Caco-2 (cell line): ENCODE data around the gene RXRA. TPM values are rescaled to one million over a fixed set of nuclear protein-coding genes. Genes with fewer than 3 reads are reported as not detected.

Source experiments
- BruUV-seq: library from RNA; stranded (reverse); fragments of 400-500 nt; replicated peaks from 2 replicates; lab custom pipeline; 2021; lab: Mats Ljungman, UMichigan
- CTCF ChIA-PET: fragments of 300-600 bp; sonication (Branson Sonifier 250); formaldehyde crosslinking; loops from one replicate; lab custom pipeline; 2022; ENCODE audit warnings: antibody characterized with exemption; lab: Charles Lee
- POLR2A ChIA-PET: fragments of 300-600 bp; sonication (Branson Sonifier 250); formaldehyde crosslinking; loops from one replicate; lab custom pipeline; 2022; ENCODE audit warnings: antibody characterized with exemption; lab: Charles Lee
- DNase-seq, 2 experiments: peaks; one replicate each; pipeline versions ENCODE4 v3.0.0 to v3.0.0-alpha.2; 2020 to 2022
- H3K27me3 ChIP-seq: replicated peaks from 2 replicates; pipeline ENCODE4 v1.6.0; 2011; ENCODE audit warnings: low read length; ENCODE audit not compliant: control insufficient read depth, insufficient read depth
- H3K36me3 ChIP-seq: 2 replicates; pipeline ENCODE4 v1.5.1; 2011; ENCODE audit warnings: low read length; ENCODE audit not compliant: control insufficient read depth, insufficient read depth
- H3K4me1 ChIP-seq: fragments of 250-450 bp; sonication (Bioruptor Pico); 2 replicates; pipeline ENCODE4 v1.5.1; 2020; ENCODE audit warnings: mild to moderate bottlenecking
- H3K4me3 ChIP-seq: 2 replicates; pipeline ENCODE4 v1.5.1; 2011; ENCODE audit warnings: low read depth, mild to moderate bottlenecking, control low read depth, low read length
- H3K9me3 ChIP-seq: fragments of 250-450 bp; sonication (Bioruptor Pico); 2 replicates; pipeline ENCODE4 v1.5.1; 2020; ENCODE audit warnings: mild to moderate bottlenecking, moderate library complexity
- H3K27ac Mint-ChIP-seq: one replicate; pipeline ENCODE4 v1.8.0; 2022; ENCODE audit warnings: mixed read lengths; ENCODE audit not compliant: unreplicated experiment
- H3K27me3 Mint-ChIP-seq: one replicate; pipeline ENCODE4 v1.8.0; 2022; ENCODE audit warnings: mixed read lengths; ENCODE audit not compliant: insufficient read depth, unreplicated experiment
- H3K36me3 Mint-ChIP-seq: one replicate; pipeline ENCODE4 v1.8.0; 2022; ENCODE audit warnings: mild to moderate bottlenecking, mixed read lengths; ENCODE audit not compliant: insufficient read depth, unreplicated experiment
- H3K4me1 Mint-ChIP-seq: one replicate; pipeline ENCODE4 v1.8.0; 2022; ENCODE audit warnings: low read depth, mixed read lengths; ENCODE audit not compliant: unreplicated experiment
- H3K4me3 Mint-ChIP-seq: one replicate; pipeline ENCODE4 v1.8.0; 2022; ENCODE audit warnings: mild to moderate bottlenecking, moderate library complexity, mixed read lengths; ENCODE audit not compliant: unreplicated experiment
- H3K9me3 Mint-ChIP-seq: one replicate; pipeline ENCODE4 v1.8.0; 2022; ENCODE audit warnings: mixed read lengths; ENCODE audit not compliant: unreplicated experiment
- intact Hi-C: fragments of 100-400 bp; cut with micrococcal nuclease; formaldehyde crosslinking; loops from one replicate; pipeline ENCODE4 v1.10.0; 2022; ENCODE audit not compliant: unreplicated experiment
- total RNA-seq: library from RNA; stranded (reverse); gene quantifications from 2 replicates; pipeline ENCODE4 v1.2.3, GENCODE V29; 2022
- TF ChIP-seq, protein P1 (sequence below), 2 experiments: fragments of 200-600 bp in 1 of 2; IDR thresholded peaks; 1 replicate in 1 of 2; 2 replicates in 1 of 2; pipeline versions ENCODE4 v1.5.1 to v1.8.0; 2011 to 2022; ENCODE audit warnings: antibody characterized with exemption in 1 of 2, control low read depth in 1 of 2, inconsistent platforms in 1 of 2, low read depth in 1 of 2, low read length in 1 of 2, mild to moderate bottlenecking in 1 of 2, moderate library complexity in 1 of 2; ENCODE audit not compliant: insufficient read depth in 1 of 2, severe bottlenecking in 1 of 2, unreplicated experiment in 1 of 2

RXRA gene
- total RNA-seq, 1 experiment from 2014 or later: 69.1 TPM

- no peak overlapping the region for H3K4me3 ChIP-seq
- DNase-seq: no peak
- ChIA-PET CTCF (interaction anchor here (1.5 kb wide), 1 partner anchor 15 kb away, joined by 4 read pairs; no protein-coding TSS in a partner anchor), POLR2A (no interaction called here)
- no peaks in the 10 kb centered on the region for H3K27me3 ChIP-seq
- TF ChIP-seq, protein P1, sequence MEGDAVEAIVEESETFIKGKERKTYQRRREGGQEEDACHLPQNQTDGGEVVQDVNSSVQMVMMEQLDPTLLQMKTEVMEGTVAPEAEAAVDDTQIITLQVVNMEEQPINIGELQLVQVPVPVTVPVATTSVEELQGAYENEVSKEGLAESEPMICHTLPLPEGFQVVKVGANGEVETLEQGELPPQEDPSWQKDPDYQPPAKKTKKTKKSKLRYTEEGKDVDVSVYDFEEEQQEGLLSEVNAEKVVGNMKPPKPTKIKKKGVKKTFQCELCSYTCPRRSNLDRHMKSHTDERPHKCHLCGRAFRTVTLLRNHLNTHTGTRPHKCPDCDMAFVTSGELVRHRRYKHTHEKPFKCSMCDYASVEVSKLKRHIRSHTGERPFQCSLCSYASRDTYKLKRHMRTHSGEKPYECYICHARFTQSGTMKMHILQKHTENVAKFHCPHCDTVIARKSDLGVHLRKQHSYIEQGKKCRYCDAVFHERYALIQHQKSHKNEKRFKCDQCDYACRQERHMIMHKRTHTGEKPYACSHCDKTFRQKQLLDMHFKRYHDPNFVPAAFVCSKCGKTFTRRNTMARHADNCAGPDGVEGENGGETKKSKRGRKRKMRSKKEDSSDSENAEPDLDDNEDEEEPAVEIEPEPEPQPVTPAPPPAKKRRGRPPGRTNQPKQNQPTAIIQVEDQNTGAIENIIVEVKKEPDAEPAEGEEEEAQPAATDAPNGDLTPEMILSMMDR (IDR thresholded peaks at IDR 0.05; ENCODE audit: insufficient read depth in 1 of 2, low read depth in 1 of 2, low read length in 1 of 2, severe bottlenecking in 1 of 2, unreplicated experiment in 1 of 2): no peak
- Mint-ChIP-seq H3K4me3 (no peak overlapping the region), H3K9me3 (no peaks in the 10 kb centered on the region), H3K36me3 (peaks cover 21% of the 10 kb centered on the region), H3K27me3 (no peaks in the 10 kb centered on the region), H3K4me1 (peaks cover 12% of the 10 kb centered on the region), H3K27ac (no peak overlapping the region)
- no TSS peak for BruUV-seq
- H3K36me3 ChIP-seq: no peaks in the 10 kb centered on the region
- peaks cover 5% of the 10 kb centered on the region; the same call in 1 of the 2 replicates for H3K4me1 ChIP-seq
- H3K9me3 ChIP-seq: no peaks in the 10 kb centered on the region
- intact Hi-C loops: no loop called here
These were observed 53.6 kb downstream of the RXRA start for GRCh38 chr9:134379831-134380365.

- POLR2A ChIA-PET: no interaction called here
- H3K9me3 ChIP-seq: no peaks in the 10 kb centered on the region
- no peaks in the 10 kb centered on the region for H3K27me3 ChIP-seq
- no peaks in the 10 kb centered on the region for H3K9me3 Mint-ChIP-seq
- no TSS peak for BruUV-seq
- peaks cover 21% of the 10 kb centered on the region for H3K36me3 Mint-ChIP-seq
- DNase-seq: no peak
- H3K27ac Mint-ChIP-seq: peak overlapping the region; percentile 82
- no peaks in the 10 kb centered on the region for H3K27me3 Mint-ChIP-seq
- CTCF ChIA-PET: interaction anchor here (1.5 kb wide), 1 partner anchor 16 kb away, joined by 4 read pairs; no protein-coding TSS in a partner anchor
- H3K4me3 Mint-ChIP-seq: no peak overlapping the region
- peaks cover 5% of the 10 kb centered on the region; the same call in 1 of the 2 replicates for H3K4me1 ChIP-seq
- no peak overlapping the region for H3K4me3 ChIP-seq
- H3K36me3 ChIP-seq: no peaks in the 10 kb centered on the region
- intact Hi-C loops: no loop called here
- TF ChIP-seq, protein P1 (IDR thresholded peaks at IDR 0.05; ENCODE audit: insufficient read depth in 1 of 2, low read depth in 1 of 2, low read length in 1 of 2, severe bottlenecking in 1 of 2, unreplicated experiment in 1 of 2): no peak
- peaks cover 12% of the 10 kb centered on the region for H3K4me1 Mint-ChIP-seq
These were observed 54.5 kb downstream of the RXRA start for GRCh38 chr9:134380542-134381271.

DNA sequence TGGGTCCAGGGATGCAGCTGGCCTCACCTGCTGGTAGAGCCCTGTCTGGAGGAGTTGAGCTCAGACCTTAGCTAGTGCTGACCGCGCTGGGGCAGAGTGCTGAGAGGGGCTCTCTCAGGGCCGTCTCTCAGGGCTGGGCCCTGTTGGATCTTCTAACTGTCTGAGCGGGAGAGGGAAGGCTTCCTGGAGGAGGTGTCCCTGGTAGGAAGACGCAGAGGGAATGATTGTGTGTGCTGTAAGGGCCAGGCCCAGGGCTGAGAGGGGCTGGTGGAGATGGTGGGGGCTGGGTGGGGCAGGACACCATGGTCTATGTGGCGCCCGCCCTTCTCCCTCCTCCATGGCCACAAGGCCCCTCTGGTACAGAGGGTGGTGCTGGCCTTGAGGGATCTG is 55.0 kb downstream of the RXRA start:
- Mint-ChIP-seq H3K27me3 (no peaks in the 10 kb centered on the region), H3K4me1 (peaks cover 10% of the 10 kb centered on the region), H3K36me3 (peaks cover 19% of the 10 kb centered on the region), H3K27ac (peak overlapping the region; percentile 82), H3K4me3 (no peak overlapping the region), H3K9me3 (no peaks in the 10 kb centered on the region)
- Histone ChIP-seq H3K4me1 (peaks cover 5% of the 10 kb centered on the region; the same call in 1 of the 2 replicates), H3K27me3 (no peaks in the 10 kb centered on the region), H3K36me3 (no peaks in the 10 kb centered on the region), H3K4me3 (no peak overlapping the region), H3K9me3 (no peaks in the 10 kb centered on the region)
- CTCF ChIA-PET: interaction anchor here (1.5 kb wide), 1 partner anchor 17 kb away, joined by 4 read pairs; no protein-coding TSS in a partner anchor
- POLR2A ChIA-PET: no interaction called here
- DNase-seq: no peak
- BruUV-seq: no TSS peak
- TF ChIP-seq, protein P1 (IDR thresholded peaks at IDR 0.05; ENCODE audit: insufficient read depth in 1 of 2, low read depth in 1 of 2, low read length in 1 of 2, severe bottlenecking in 1 of 2, unreplicated experiment in 1 of 2): no peak
- intact Hi-C loops: no loop called here
